ENCODE data around the gene ENOSF1. TPM values are rescaled to one million over a fixed set of nuclear protein-coding genes. Genes with fewer than 3 reads are reported as not detected.

Gene ENOSF1
- total and polyA plus RNA-seq, 12 donors = 50.8 to 196 (median 93.7) TPM

GRCh38 chr18:673317-673716 is 39.1 kb downstream of the ENOSF1 start:
- DNase-seq = no peak
- Histone ChIP-seq H3K9me3 (replicated peaks in 1 of 3) (no peaks in the 10 kb centered on the region), H3K36me3 (replicated peaks in 1 of 2) (peaks cover 0 to 55% of the 10 kb centered on the region in 2 donors), H3K27me3 (no peaks in the 10 kb centered on the region), H3K4me3 (no peak overlapping the region), H3K27ac (no peak overlapping the region), H3K4me1 (replicated peaks in 1 of 2) (peaks cover 0 to 5% of the 10 kb centered on the region in 2 donors)
- 84 to 97% (median 93%) methylated on average over 3 of the region's 3 CpGs for WGBS, 4 donors
- intact Hi-C loops (cut with DNase I) = no loop called here
- TF ChIP-seq POLR2A (IDR thresholded peaks at IDR 0.05) (no peak), CTCF (IDR thresholded peaks at IDR 0.05) (no peak)

- H3K27ac ChIP-seq = no peak overlapping the region
- intact Hi-C loops (cut with DNase I) = no loop called here
- DNase-seq = no peak
- no peaks in the 10 kb centered on the region for H3K9me3 ChIP-seq (replicated peaks in 1 of 3)
- H3K27me3 ChIP-seq = no peaks in the 10 kb centered on the region
- no peaks in the 10 kb centered on the region for H3K4me1 ChIP-seq (replicated peaks in 1 of 2)
- TF ChIP-seq POLR2A (IDR thresholded peaks at IDR 0.05) = no peak
- TF ChIP-seq CTCF (IDR thresholded peaks at IDR 0.05) = no peak
- no peak overlapping the region for H3K4me3 ChIP-seq
- WGBS, 4 donors = 92 to 100% (median 98%) methylated on average over 1 of the region's 1 CpG
- H3K36me3 ChIP-seq (replicated peaks in 1 of 2) = peaks cover 0 to 47% of the 10 kb centered on the region in 2 donors
Measured at GRCh38 chr18:671405-671804, 41.0 kb downstream of the ENOSF1 start.

GRCh38 chr18:670522-670921 is 41.9 kb downstream of the ENOSF1 start:
- TF ChIP-seq CTCF (IDR thresholded peaks at IDR 0.05) (no peak), POLR2A (IDR thresholded peaks at IDR 0.05) (no peak)
- intact Hi-C loops (cut with DNase I) = no loop called here
- Histone ChIP-seq H3K4me3 (no peak overlapping the region), H3K9me3 (replicated peaks in 1 of 3) (no peaks in the 10 kb centered on the region), H3K27me3 (no peaks in the 10 kb centered on the region), H3K27ac (no peak overlapping the region), H3K4me1 (replicated peaks in 1 of 2) (no peaks in the 10 kb centered on the region), H3K36me3 (replicated peaks in 1 of 2) (peaks cover 0 to 46% of the 10 kb centered on the region in 2 donors)
- no peak for DNase-seq
- 96 to 97% (median 97%) methylated on average over 11 of the region's 11 CpGs for WGBS, 4 donors

- Histone ChIP-seq H3K9me3 (replicated peaks in 1 of 3) (no peaks in the 10 kb centered on the region), H3K4me3 (no peak overlapping the region), H3K27me3 (no peaks in the 10 kb centered on the region), H3K27ac (no peak overlapping the region), H3K36me3 (replicated peaks in 1 of 2) (peaks cover 0 to 36% of the 10 kb centered on the region in 2 donors), H3K4me1 (replicated peaks in 1 of 2) (no peaks in the 10 kb centered on the region)
- intact Hi-C loops (cut with DNase I) = no loop called here
- no peak for DNase-seq
- 92 to 97% (median 94%) methylated on average over 8 of the region's 8 CpGs for WGBS, 4 donors
- no peak for TF ChIP-seq POLR2A (IDR thresholded peaks at IDR 0.05)
- TF ChIP-seq CTCF (IDR thresholded peaks at IDR 0.05) = no peak
Measured at GRCh38 chr18:669077-669476, 43.4 kb downstream of the ENOSF1 start.
